ENCODE data around the gene MED25.

MED25 gene

DNA sequence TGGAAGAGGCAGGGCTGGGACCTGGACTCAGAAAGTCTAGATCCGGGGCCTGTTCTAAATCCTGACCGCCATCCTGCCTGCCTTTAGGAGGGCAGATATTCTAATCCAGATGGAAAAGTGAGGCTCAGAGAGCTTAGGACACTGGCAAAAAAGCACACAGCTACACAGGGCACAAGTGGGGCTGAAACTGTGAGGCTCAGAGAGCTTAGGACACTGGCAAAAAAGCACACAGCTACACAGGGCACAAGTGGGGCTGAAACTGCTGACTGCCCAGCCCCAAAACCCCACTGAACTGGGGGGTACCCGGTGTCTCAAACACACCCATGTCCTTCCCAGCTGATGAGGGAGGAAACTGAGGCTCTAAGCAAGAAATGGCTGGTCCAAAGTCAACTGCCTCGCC is 57.1 kb downstream of the MED25 start:
- DNase-seq, result no peak

DNA sequence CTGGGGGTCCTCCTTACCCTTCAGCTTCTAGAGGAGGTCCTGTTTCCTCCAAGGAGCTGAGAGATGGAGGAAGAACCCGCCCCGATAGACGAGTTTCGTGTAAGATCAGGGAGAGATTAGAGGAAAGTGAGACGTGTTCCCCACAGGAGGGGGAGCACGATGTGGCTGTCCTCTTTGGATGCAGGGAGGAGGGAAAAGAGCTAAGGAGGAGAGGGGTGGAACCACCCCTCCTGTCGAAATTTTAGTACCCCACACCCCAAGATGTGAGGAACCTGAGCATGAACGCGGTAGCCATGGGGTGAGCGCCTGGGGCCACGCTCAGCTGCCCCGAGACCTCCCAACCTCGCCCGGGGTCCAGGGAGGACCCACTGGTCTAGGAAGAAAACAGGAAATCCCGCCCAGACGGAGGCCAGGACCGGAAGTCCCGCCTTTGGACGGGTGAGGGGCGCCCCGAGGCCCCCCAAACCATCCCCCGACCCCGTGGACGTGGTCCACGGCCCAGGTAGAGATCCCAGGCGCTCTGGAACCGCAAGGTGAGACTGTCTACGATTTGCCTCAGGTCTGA is 57.9 kb downstream of the MED25 start:
- DNase-seq, result peak; percentile 48

DNA sequence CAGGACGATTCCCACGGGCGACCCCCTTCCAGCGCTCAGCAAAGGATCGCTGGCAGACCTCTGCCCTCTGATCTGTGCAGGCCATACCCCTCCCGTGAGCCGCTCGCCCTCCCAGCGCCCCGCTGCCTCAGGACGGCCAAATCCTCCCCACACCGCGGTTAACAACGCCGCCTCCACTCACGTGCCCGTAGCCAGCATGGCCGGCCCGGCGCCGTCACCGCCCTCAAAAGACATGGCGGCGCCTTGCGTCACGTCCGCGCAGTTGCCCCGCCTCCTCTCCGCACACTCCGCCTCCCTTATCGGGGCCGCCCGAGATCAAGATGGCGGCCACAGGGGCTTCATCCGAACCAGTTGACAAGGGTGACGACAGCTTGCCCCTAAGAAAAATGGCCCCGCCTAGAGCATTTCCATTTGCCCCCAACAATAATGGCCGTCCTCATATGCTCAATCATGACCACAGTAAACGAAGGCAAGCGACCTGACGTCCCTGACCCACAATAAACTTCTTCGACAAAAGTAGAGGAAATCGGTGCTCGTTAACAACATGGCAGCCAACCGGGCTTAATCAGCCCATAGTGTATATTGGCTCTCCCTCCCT is 58.4 kb downstream of the MED25 start:
- DNase-seq, result peak; percentile 98

DNA sequence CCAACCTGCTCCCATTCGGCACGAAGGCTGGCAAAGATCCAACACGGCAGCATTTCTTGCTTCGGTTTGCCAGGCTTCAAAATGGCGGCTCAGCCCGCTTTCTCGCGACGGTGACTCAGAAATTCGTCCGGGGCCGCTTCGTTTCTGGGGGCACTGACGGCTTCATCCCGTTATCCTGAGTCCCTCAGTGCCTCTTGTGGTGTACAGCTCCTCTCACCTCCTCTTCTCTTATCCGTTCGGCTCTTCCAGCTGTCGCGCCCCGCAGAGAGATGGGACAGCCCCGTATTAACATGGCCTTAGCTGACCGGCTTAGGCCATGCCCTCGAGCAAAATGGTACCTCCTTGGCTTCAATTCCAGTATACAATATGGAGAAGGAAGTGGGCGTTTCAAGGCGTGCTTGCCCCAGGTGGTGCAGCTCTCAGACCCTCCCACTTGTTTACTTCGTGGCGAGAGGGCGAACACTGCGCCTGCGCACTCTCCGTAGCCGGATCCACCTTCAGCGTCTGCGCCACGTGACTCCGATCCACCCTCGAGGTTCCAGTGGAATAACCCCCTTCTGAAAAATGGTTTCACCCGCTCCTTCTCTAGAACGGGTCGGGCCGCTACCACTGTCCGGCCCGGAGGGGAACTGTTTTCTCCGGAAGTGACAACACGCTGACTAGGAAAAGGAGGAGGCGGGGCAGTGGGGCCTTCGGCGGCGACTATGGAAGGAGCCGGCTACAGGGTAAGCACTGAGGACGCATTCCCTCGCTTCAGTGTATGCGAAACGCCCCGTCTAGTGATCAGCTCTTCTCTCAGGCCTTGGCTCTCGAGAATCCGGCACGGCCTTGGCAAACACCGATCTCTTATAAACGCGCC is 59.2 kb downstream of the MED25 start, which contains the start of the genes AKT1S1 and TBC1D17:
Gene AKT1S1, minus strand, starts transcription at position 336 of the 859 bp plus-strand sequence. CDS start 4,060 bp downstream, outside the sequence.
Gene TBC1D17, plus strand, starts transcription at position 683 of the 859 bp plus-strand sequence. Its CDS starts 22 bp downstream, at position 705.
- DNase-seq, result peak; percentile 98

DNA sequence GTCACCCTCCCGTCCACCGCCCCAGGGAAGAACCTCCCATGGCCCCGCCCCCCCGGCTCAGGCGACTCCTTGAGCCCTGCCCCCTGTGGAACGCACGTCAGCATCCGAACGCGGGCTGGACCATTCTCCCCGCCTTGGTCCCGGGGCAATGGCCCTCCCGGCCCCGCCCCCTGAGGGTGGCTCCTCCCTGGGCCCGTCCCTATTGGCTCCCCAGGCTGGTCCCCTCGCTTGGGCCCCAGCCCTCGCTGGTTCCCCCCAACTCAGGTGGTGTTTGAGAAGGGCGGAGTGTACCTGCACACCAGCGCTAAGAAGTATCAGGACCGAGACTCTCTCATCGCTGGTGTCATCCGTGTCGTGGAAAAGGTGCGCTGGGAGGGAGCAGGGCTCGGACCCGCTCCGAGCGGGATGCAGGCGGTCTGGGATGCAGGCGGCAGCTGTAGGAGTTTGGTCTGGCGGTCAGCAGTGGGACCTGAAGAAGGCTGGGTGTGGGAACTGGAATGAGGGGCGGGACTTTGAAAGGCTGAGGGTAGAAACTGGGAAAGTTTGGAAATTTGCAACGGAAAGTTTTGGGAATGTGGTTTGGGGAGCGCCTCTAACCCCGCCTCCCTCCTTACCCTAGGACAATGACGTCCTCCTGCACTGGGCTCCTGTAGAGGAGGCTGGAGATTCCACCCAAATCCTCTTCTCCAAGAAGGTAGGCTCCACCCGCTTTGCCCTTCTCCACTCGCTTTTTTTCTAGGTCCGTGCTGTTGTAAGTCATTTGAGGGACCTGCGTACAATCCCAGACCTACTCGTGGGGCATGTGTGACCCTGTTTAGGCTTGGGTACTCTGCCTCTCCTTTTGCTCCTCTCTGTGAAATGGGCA is 60.0 kb downstream of the MED25 start:
- peak; percentile 96 for DNase-seq

DNA sequence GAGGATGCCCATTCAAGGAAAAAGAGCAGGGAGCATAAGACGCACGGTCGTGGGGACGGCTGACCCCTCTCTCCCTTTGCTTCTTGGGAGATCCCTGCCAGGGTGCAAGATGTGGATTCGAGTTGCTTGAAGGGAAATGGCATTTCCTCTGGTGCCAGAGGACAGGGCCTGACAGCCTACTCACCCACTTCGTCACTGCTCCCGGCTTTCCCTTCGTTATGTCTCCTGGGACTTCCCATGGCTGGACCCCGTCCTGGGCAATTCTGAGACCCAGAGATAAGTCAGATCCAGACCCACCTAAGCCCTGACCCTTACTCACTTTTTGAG is 60.6 kb downstream of the MED25 start:
- DNase-seq, result no peak

DNA sequence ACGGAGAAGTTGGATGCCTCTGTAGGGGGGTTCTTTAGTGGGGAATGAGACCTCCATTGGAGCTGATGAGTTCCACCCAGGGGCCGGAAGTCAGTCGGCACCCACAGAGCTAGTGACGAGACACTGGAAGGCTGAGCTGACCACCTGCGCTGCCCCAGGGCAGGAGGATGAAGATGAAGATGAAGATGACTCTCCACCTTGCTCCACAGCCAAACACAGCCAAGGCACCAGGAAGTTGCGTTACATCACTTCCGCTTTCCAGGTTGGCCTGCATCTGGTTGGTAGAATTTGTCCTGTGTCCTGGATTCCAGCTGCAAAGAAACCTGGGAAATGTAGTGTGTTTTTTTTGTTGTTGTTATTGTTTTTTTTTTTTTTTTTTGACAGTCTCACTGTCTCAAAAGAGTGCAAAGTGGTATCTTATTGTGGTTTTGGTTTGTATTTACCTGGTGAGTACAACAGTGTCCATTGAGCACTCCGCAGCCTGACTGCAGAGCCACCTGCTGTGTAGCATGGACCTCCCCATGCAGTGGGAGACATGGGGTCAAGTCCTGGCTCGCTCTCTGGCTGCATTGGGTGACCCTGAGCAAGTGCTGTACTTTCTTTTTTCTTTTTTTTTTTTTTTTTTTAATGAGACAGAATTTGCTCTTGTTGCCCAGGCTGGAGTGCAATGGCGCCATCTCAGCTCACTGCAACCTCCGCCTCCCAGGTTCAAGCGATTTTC is 61.3 kb downstream of the MED25 start:
- DNase-seq, result no peak

DNA sequence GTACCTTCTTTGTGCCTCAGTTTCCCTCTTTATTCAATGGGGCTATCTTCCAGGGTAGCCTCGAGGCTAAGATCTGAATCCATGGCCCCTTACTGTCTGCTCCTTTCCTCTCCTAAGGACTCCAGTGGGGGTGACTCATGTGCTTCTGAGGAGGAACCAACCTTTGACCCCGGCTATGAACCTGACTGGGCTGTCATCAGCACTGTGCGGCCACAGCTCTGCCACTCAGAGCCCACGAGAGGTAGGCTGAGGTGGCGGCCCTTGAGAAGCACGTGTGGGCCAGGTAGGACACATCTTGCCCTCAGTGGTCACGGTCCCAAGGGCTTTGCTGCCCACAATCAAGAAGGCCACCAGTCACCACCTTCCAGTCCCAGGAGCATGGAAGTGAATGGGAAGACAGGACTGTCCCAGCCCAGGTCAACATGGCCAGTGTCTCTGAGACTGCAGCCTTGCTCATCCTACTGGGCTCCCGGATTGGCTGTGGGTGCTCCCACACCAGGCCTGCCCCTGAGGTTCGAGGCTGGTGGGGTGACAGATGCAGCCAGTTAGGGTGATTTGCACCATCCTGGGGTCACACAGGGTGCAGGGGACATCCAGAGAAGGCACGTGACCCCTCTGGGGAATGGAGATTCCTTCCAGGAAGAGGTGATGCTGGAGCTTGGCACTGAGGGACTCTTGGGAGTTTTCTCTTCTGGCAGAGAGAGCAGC is 62.2 kb downstream of the MED25 start:
- no peak for DNase-seq

DNA sequence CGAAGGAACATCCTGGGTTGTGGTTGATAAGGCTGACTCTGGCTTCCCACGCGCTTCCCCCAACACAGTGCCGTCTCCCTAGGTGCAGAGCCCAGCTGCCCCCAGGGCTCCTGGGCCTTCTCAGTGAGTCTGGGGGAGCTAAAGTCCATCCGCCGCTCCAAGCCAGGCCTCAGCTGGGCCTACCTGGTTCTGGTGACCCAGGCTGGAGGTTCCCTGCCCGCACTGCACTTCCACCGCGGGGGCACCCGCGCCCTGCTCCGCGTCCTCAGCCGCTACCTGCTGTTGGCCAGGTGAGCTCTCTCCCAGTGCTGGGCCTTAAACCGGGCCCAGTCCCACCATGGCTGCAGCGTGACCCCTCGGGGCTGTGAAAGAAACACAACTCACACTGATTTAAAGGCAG is 63.1 kb downstream of the MED25 start:
- DNase-seq, result no peak

DNA sequence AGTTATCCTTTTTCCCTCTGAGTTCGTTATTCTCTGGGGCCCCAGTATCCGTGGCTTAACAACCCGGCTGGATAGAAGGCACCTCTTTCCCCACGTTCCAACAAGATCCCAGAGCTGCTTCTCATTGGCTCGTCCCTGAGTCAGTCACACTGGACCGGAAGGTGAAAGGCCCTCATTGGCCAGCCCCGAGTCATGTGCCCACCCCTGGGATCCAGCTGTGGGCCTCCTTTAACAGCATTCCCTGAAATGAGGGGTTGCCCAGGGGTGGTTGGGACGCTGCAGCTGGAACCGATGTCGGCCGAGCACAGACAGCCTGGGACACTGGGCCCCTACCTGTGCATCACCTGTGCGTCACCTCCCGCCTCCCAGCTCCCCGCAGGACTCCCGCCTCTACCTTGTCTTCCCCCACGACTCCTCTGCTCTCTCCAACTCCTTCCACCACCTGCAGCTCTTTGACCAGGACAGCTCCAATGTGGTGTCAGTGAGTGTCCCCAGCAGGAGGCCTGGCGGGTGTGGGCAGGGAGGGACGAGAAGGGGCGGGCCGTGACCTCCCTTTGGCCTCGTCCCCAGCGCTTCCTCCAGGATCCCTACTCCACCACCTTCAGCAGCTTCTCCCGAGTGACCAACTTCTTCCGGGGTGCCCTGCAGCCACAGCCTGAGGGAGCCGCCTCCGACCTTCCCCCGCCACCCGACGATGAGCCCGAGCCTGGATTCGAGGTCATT is 63.7 kb downstream of the MED25 start:
- no peak for DNase-seq

DNA sequence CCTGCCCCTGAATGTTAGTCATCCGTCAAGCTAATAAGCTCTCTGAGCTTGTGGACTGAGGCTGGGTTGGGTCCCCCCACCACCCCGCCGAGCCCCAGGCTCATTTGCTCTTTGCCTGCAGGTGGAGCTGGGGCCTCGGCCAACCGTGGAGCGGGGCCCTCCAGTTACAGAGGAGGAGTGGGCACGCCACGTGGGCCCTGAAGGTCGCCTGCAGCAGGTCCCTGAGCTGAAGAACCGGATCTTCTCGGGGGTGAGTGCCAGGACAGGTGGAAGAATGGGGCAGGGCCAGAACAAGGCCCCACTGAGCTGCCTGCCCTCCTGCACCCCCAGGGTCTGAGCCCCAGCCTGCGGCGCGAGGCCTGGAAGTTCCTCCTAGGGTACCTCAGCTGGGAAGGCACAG is 64.6 kb downstream of the MED25 start:
- no peak for DNase-seq

DNA sequence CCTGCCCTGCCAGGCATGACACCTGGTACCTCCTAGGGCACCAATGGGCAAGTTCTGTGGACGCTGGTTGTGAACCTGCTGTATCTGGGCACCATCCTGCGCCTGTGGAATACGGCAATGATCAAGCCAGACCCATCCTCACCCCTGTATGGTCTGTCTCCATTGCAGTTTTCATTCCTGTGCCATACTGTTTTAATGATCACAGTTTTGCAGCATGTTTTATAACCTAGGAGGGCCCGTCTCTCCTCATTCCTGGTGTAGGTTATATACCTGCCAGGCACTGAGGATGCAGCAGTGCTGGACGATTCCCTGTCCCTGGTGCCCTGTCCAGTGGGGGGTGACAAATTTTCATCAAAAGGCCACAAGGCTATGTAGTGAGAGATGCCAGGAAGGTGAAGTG is 65.0 kb downstream of the MED25 start:
- no peak for DNase-seq

DNA sequence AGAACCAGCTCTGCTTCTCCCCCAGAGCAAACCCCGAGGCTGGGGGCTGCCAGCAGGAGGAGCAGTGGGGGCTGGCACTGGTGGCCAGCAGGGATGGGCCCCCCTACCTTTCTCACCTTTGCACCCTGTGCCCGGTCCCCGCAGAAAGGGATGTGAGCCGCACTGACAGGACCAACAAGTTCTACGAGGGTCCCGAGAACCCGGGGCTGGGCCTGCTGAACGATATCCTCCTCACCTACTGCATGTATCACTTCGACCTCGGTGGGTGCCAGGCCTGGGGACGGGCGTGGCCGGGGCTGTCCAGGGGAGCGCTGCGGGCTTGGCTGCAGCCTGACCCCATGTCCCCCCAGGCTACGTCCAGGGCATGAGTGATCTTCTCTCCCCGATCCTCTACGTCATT is 66.0 kb downstream of the MED25 start:
- no peak for DNase-seq

DNA sequence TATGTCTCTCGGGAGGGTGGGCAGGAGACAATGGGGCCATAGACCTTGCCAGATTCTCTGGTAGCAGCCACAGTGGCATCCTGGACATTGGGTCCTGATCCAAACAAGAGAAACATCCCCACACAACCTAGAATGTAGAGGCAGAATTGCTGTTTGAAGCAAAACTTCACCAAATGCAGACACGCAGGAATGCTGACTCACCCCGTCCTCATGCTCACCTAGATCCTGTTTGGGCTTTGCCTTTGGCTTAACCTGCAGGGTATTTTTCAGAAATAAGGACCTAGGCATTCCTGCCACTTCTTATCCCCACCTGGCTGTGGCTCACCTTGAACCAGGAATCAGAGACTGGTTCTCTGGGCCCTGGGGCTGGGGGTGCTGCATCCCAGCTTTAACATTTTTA is 66.7 kb downstream of the MED25 start:
- no peak for DNase-seq
